Uterus (tissue), 4 donors: ENCODE results near the gene JARID2. TPM values are rescaled to one million over a fixed set of nuclear protein-coding genes. Genes with fewer than 3 reads are reported as not detected.

Experiments used
- DNase-seq, 2 donors: peaks; one replicate each; pipeline ENCODE4 v3.0.0-alpha.2; 2019 to 2020
- H3K27ac ChIP-seq, 2 donors: fragments of 200-600 bp; sonication (generic); 1 replicate in 1 of 2; 2 replicates in 1 of 2; pipeline ENCODE4 v1.5.1; 2016 to 2018
- H3K27me3 ChIP-seq, 2 donors: fragments of 200-600 bp; sonication (generic); one replicate each; pipeline ENCODE4 v1.5.1; 2018 to 2019; ENCODE audit warnings: control low read depth in 1 of 2
- H3K36me3 ChIP-seq, 2 donors: fragments of 200-600 bp; sonication (generic); one replicate each; pipeline ENCODE4 v1.5.1; 2019; ENCODE audit warnings: control low read depth in 1 of 2
- H3K4me1 ChIP-seq, 2 donors: fragments of 200-600 bp; sonication (generic); one replicate each; pipeline ENCODE4 v1.5.1; 2018 to 2019; ENCODE audit warnings: control low read depth in 1 of 2
- H3K4me3 ChIP-seq, 2 donors: fragments of 200-600 bp; sonication (generic); 1 replicate in 1 of 2; 2 replicates in 1 of 2; pipeline ENCODE4 v1.5.1; 2018 to 2019; ENCODE audit warnings: mild to moderate bottlenecking in 1 of 2
- H3K9me3 ChIP-seq, 2 donors: fragments of 200-600 bp; sonication (generic); one replicate each; pipeline ENCODE4 v1.5.1; 2019; ENCODE audit warnings: control low read depth in 1 of 2
- POLR2A ChIP-seq, 2 donors: fragments of 450-650 bp; IDR thresholded peaks; one replicate each; pipeline ENCODE4 v1.6.1; 2016; ENCODE audit warnings: antibody characterized with exemption in 2 of 2, mild to moderate bottlenecking in 1 of 2, moderate library complexity in 1 of 2
- intact Hi-C: fragments of 100-400 bp; cut with DNase I; formaldehyde crosslinking; loops from one replicate; pipeline ENCODE4 v1.15.1; 2023; ENCODE audit warnings: low total_unique reads
- total RNA-seq, 4 donors: library from RNA; depleted of rRNA in 3 of 4; stranded (reverse); fragments of >200 nt in 3 of 4; gene quantifications; one replicate each; pipeline versions ENCODE4 v1.1.0 to v1.2.4, GENCODE V29; 2014 to 2023
- TF ChIP-seq, protein P1 (sequence below), 4 experiments: fragments of 200-600 bp in 2 of 4; fragments of 450-650 bp in 2 of 4; sonication (generic) in 2 of 4; IDR thresholded peaks; one replicate each; pipeline ENCODE4 v1.5.1; 2016 to 2019; ENCODE audit warnings: antibody characterized with exemption in 4 of 4, mild to moderate bottlenecking in 2 of 4, moderate library complexity in 1 of 4
- donor health status: DM: yes; HTN: yes; CAD: no.

Gene JARID2
- total RNA-seq, 4 donors from 2014 or later = 2.6 to 15.8 (median 8.0) TPM

DNA sequence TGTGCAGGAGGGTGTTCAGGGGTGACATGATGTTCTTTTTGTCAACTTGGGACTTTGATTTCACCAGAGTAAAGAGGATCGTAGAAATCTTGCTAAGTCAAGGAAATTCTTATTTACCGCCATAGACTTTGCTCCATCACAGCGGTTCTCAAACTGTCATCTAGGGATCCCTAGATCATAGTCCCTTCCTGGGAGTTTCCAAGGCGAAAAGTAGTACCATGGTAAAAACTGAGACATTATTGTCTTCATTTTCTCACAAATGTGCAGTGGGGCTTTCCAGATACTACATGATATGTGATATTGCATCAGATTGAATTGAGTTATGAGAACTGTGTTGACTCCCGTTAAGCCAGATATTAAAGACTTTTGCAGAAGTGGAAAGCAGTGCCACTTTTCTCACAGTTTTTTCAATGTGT is 79.7 kb downstream of the JARID2 start:
- no peaks in the 10 kb centered on the region for H3K36me3 ChIP-seq
- no peaks in the 10 kb centered on the region for H3K4me1 ChIP-seq

DNA sequence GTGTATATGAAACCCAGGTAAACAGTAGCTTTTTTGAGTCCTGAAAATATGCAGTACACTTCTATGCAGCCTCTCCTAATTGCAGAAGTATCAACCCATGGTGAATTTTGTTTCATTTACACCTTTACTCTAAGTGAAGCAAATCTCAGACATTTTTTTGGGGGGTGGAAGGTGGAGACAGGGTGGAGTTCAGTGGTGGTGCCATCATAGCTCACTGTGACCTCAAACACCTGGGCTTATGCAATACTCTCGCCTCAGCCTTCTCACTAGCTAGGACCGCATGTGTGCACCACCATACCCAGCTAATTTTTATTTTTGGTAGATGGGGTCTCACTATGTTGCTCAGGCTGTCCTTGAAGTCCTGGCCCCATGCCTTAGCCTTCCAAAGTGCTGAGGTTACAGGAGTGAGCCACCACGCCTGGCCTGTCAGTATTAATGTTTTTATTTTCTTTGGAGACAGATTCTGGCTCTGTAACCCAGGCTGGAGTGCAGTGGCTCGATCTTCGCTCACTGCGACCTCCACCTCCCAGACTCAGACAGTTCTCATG is 80.3 kb downstream of the JARID2 start:
- TF ChIP-seq, protein P1, sequence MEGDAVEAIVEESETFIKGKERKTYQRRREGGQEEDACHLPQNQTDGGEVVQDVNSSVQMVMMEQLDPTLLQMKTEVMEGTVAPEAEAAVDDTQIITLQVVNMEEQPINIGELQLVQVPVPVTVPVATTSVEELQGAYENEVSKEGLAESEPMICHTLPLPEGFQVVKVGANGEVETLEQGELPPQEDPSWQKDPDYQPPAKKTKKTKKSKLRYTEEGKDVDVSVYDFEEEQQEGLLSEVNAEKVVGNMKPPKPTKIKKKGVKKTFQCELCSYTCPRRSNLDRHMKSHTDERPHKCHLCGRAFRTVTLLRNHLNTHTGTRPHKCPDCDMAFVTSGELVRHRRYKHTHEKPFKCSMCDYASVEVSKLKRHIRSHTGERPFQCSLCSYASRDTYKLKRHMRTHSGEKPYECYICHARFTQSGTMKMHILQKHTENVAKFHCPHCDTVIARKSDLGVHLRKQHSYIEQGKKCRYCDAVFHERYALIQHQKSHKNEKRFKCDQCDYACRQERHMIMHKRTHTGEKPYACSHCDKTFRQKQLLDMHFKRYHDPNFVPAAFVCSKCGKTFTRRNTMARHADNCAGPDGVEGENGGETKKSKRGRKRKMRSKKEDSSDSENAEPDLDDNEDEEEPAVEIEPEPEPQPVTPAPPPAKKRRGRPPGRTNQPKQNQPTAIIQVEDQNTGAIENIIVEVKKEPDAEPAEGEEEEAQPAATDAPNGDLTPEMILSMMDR (IDR thresholded peaks at IDR 0.05) = no peak
- no peak for TF ChIP-seq POLR2A (IDR thresholded peaks at IDR 0.05)
- H3K4me3 ChIP-seq = no peak overlapping the region
- no peaks in the 10 kb centered on the region for H3K27me3 ChIP-seq
- H3K4me1 ChIP-seq = no peaks in the 10 kb centered on the region
- DNase-seq = no peak
- intact Hi-C loops = no loop called here
- no peak overlapping the region for H3K27ac ChIP-seq
- H3K36me3 ChIP-seq = no peaks in the 10 kb centered on the region
- H3K9me3 ChIP-seq = no peaks in the 10 kb centered on the region

More for the DNA sequence above, 79.7 kb downstream of the JARID2 start:
- H3K27me3 ChIP-seq = no peaks in the 10 kb centered on the region
- intact Hi-C loops = no loop called here
- DNase-seq = no peak
- no peaks in the 10 kb centered on the region for H3K9me3 ChIP-seq
- H3K4me3 ChIP-seq = no peak overlapping the region
- H3K27ac ChIP-seq = no peak overlapping the region
- TF ChIP-seq, protein P1 (IDR thresholded peaks at IDR 0.05) = no peak

DNA sequence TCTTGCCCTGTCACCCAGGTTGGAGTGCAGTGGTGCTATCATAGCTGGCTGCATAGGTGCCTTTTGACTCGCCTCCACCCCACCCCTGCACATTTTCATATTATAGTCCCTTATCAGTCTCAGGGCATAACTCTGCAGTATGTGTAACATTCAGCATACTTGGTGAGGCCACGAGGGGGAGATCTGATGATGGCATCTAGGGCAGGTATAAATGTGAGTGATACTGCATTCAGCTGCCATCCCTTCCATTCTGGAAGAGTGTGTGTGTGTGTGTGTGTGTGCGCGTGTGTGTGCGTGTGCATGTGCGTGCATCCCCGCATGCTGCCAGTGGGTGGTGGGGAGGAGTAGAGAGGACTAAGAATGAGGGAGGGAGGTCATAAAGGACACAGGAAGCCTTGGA is 81.4 kb downstream of the JARID2 start:
- H3K27ac ChIP-seq = no peak overlapping the region
- H3K36me3 ChIP-seq = no peaks in the 10 kb centered on the region
- no peaks in the 10 kb centered on the region for H3K4me1 ChIP-seq
- no peaks in the 10 kb centered on the region for H3K27me3 ChIP-seq
- no peak for DNase-seq
- intact Hi-C loops = no loop called here
- no peaks in the 10 kb centered on the region for H3K9me3 ChIP-seq
- no peak overlapping the region for H3K4me3 ChIP-seq
- TF ChIP-seq, protein P1 (IDR thresholded peaks at IDR 0.05) = no peak
- TF ChIP-seq POLR2A (IDR thresholded peaks at IDR 0.05) = no peak

DNA sequence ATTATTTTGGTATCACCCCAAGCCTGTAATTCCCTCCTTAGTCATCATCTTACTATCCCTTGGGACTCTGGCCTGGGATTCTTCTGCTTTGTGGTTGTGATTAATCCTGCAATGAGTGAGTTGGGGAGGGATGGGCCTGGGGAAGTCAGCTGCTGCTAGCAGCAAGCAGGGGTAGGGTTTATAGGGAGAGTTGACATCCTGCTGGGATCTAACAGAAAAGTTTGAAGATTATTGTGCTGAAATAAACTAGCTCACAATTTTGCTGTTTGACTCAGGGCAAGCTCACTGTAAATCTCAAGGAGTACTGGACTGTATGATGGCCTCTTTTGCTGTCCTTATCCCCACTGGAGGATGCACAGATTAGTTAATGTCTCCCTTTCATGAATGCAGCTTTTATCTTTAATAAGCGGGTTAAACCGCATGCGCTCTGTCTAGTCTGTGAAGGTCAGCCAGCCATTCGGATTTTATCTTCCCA is 83.4 kb downstream of the JARID2 start:
- H3K27ac ChIP-seq = no peak overlapping the region
- H3K27me3 ChIP-seq = no peaks in the 10 kb centered on the region
- intact Hi-C loops = no loop called here
- no peak overlapping the region for H3K4me3 ChIP-seq
- H3K36me3 ChIP-seq = no peaks in the 10 kb centered on the region
- no peaks in the 10 kb centered on the region for H3K4me1 ChIP-seq
- no peak for DNase-seq
- TF ChIP-seq, protein P1 (IDR thresholded peaks at IDR 0.05) = no peak
- TF ChIP-seq POLR2A (IDR thresholded peaks at IDR 0.05) = no peak
- H3K9me3 ChIP-seq = no peaks in the 10 kb centered on the region

DNA sequence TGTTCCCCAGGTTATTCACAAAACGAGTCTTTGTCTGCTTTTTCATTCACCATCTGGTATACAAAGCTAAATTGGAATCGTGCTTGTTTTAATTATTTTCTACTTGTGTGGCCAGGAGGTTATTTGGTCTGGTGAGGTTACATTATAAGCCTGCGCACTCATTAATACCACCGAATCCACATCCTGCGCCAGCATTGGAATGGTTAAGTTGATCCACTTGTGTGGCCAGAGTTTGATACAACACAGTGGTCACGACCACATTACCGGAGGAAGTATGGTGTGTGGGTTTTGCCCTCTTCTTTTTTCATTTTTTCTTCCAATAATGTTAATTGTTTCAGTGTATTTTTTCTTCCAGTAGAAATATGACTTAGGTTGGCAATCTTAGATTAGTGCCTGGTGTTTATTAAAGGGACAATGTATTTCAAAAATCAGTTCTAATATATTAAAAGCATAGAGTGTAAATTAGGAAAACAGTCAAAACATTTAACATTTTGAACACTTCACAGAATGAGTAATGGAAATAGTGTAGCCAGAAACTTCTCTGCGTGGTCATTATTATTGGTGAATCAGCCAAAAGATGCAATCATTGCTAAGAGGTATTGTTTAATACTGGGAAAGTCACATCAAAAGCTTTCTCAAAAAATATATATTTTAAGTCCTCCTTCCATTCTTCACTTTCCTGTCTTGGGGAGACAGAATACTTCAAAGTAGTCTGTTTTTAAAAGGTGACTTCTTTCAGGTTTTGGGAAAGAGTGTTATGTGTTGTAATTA is 84.5 kb downstream of the JARID2 start:
- TF ChIP-seq POLR2A (IDR thresholded peaks at IDR 0.05) = no peak
- TF ChIP-seq, protein P1 (IDR thresholded peaks at IDR 0.05) = no peak
- H3K9me3 ChIP-seq = no peaks in the 10 kb centered on the region
- no peaks in the 10 kb centered on the region for H3K36me3 ChIP-seq
- no peaks in the 10 kb centered on the region for H3K4me1 ChIP-seq
- intact Hi-C loops = no loop called here
- H3K4me3 ChIP-seq = no peak overlapping the region
- DNase-seq = no peak
- H3K27ac ChIP-seq = no peak overlapping the region
- H3K27me3 ChIP-seq = no peaks in the 10 kb centered on the region
